Middle frontal gyrus (tissue), 1 donor: ENCODE data around the gene S100A6.
"Not testable (repeated sequence)": the region's sequence is repeated elsewhere in the genome, so short reads cannot be mapped to it uniquely, and the experiment has no call there.

ENCODE experiments used
- DNase-seq: peaks from one replicate; pipeline ENCODE4 v3.0.0-alpha.2; 2015; ENCODE audit warnings: low spot score; ENCODE audit errors: extremely low spot score

Gene S100A6

DNA sequence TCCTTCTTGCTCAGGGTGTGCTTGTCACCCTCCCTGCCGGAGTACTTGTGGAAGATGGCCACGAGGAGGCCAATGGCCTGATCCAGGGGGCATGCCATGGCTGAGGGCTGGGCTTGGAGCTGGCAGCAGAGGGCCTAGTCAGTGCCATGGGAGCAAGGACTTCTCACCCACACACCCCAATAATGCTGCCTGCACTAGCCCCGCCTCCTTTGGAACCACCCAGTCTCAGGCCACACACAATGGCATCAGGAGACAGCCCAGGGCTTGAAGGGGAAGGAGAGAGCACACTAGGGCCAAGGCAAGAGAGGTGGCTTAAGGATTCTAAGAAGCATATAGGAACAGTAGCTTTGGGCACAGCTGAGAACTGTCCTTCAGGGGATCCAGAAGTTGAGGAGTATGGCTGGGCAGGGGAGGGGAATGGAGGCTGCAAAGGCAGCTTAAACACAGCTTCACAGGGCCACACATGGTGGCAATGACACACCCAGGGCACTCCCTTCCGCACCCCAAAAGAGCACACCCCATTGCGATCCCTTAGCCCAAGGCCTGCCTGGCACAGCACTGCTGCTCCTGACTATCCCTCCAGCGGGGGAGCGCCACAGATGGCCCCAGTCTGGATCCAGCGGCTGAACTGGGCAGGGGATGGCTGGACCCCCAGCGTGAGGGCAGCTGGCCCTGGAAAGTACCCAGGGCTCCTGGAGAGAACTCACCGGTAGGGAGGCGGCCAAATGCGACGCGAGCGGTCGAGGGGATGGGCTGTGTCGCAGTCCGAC, at the start of gene S100A6:
Gene S100A6 (minus strand): TSS at position 750 of the 770 bp plus-strand sequence. CDS start 652 bp downstream, at position 98.
- no peak for DNase-seq

DNA sequence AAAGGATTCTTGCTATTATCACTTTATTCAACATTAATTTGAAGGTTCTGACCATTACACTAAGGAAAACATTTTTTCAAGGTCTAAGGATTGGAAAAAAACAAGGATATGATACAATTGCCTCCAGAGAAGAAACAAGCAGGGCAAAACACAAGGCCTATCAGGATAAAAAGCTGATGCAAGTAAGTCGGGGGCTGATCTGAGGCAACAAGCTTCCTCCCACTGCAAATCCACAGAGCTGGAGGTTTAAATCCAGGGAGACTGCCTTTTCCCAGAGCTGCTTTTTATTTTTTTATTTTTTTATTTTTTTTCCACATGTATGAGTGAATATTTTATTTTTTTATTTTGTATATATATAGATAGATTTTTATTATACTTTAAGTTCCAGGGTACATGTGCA, 49.2 kb upstream of the S100A6 start:
- DNase-seq: no peak

DNA sequence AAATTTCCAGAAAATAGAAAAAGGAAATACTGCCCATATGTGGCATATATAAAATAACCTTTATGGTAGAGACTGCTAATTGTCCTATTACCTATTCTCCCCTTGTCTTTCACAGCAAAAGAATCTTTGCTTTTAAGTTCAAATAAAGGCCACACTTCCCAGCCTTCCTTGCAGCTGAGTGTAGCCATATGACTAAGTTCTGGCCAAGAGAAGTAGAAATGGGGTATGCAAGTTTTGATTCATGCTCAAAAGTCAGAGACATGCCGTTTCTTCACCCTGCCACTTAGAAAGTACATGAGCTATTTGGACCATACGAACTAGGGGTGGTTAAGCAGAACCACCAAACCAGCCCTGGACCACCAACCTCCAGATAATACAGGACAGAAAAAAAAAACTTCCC, 48.2 kb upstream of the S100A6 start:
- no peak for DNase-seq

DNA sequence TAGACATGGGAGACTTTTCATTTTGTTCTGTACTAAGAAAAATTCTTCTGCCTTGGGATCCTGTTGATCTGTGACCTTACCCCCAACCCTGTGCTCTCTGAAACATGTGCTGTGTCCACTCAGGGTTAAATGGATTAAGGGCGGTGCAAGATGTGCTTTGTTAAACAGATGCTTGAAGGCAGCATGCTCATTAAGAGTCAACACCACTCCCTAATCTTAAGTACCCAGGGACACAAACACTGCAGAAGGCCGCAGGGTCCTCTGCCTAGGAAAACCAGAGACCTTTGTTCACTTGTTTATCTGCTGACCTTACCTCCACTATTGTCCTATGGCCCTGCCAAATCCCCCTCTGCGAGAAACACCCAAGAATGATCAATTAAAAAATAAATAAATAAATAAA, 47.7 kb upstream of the S100A6 start:
- DNase-seq: not testable (repeated sequence)

DNA sequence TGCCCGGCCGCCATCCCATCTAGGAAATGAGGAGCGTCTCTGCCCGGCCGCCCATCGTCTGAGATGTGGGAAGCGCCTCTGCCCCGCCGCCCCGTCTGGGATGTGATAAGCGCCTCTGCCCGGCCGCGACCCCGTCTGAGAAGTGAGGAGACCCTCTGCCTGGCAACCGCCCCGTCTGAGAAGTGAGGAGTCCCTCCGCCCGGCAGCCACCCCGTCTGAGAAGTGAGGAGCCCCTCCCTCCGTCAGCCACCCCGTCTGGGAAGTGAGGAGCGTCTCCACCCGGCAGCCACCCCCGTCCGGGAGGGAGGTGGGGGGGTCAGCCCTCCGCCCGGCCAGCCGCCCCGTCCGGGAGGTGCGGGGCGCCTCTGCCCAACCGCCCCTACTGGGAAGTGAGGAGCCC, 47.0 kb upstream of the S100A6 start:
- not testable (repeated sequence) for DNase-seq

DNA sequence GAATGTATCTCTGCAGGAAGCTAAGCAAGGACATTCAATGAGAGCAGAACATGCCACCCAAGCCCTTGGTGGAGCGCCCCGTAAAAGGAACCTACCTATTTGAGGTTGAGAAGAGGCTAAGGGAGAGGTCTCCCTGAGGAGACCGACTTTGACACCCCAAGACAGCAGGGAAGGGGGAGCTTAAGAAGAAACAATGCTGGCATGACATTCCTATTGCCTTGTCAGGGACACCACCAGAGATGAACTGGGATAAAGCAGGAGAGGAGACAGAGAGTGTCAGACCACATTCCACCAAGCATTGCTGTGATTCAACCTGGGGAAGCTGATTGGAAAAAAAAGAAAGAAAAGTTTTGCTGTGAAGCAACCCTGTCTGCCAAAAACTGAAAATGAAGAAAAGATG, 43.1 kb upstream of the S100A6 start:
- DNase-seq: no peak

DNA sequence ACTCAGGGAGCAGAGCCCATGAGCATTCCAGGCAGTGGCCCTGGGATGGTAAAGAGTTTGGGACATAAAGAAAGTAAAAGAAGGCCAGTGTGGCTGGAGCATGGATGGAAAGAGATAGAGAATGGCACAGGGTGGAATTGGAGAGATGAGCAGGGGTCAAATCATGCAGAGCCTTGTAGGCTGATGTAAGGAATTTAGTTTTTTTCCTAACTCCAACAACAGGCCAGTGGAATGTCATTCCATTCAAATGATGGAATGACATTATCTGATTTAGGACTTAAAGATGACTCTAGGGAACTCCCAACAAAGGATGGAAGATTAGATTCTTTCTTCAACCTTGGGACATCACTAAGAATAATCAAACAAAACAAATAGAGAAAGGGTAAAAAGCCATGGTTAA, 42.7 kb upstream of the S100A6 start:
- DNase-seq: no peak

DNA sequence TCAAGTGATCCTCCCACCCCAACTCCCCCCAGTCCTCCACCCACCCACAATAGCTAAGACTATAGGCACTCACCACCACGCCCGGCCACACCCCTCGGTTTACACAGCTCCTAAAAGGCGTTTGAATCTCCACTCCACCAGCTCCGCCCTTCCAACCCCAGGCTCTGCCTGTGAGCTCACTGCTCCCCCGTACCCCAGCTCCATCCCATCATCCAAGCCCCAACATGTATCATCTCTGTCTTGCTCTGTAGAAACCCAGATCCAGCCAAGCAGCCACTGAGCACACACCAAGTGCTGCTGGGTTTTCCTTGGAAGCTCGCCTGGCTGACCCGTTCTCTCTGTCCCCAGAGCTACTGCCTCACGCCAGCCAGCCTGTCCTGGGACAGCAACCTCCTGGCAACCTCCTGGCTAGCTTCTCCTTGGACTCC, 41.8 kb upstream of the S100A6 start:
- no peak for DNase-seq

DNA sequence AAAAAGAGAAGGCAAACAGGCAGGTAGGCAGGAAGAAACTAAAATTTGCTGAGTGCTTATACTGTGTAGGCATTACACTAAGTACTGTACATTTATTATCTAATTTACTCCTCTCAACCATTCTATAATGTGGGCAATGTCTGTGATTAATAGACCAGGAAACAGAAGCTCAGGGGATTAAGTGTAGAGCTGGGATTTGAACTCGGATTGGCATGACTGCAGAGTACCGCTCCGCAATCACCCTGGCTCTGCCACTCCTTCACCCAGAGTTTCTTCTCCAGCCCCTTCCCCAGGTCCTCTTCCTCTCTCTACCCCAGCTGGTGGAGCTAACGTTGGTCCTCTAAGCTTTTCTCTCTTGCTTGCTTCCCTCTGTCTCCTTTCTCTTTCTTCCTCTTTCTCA, 41.3 kb upstream of the S100A6 start:
- no peak for DNase-seq

DNA sequence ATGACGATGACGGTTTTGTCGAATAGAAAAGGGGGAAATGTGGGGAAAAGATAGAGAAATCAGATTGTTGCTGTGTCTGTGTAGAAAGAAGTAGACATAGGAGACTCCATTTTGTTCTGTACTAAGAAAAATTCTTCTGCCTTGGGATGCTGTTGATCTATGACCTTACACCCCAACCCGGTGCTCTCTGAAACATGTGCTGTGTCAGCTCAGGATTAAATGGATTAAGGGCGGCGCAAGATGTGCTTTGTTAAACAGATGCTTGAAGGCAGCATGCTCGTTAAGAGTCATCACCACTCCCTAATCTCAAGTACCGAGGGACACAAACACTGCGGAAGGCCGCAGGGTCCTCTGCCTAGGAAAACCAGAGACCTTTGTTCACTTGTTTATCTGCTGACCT, 39.7 kb upstream of the S100A6 start:
- not testable (repeated sequence) for DNase-seq

DNA sequence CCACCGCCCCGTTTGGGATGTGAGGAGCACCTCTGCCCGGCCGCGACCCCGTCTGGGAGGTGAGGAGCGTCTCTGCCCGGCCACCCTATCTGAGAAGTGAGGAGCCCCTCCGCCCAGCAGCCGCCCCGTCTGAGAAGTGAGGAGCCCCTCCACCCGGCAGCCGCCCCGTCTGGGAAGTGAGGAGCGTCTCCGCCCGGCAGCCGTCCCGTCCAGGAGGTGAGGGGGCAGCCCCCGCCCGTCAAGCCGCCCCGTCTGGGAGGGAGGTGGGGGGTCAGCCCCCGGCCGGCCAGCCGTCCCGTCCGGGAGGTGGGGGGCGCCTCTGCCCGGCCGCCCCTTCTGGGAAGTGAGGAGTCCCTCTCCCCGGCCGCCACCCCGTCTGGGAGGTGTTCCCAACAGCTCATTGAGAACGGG, 39.3 kb upstream of the S100A6 start:
- DNase-seq: not testable (repeated sequence)

DNA sequence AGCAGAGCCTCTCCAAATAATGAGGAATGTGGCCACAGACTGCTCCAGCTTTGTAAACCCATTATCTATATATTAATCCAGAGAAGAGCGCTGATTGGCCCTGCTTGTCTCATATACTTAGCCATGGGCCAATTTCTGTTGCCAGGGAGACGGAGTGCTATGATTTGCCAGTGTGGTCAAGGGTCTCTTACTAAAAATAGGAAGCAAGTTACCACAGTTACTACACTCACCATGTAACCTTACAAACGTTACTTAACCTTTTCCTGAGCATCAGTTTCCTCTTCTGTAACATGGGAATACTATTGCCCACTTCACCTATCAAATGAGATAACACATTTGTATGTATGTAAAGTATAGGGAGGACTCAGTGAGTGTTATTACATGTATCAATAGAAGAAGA, 37.6 kb upstream of the S100A6 start:
- DNase-seq: no peak

DNA sequence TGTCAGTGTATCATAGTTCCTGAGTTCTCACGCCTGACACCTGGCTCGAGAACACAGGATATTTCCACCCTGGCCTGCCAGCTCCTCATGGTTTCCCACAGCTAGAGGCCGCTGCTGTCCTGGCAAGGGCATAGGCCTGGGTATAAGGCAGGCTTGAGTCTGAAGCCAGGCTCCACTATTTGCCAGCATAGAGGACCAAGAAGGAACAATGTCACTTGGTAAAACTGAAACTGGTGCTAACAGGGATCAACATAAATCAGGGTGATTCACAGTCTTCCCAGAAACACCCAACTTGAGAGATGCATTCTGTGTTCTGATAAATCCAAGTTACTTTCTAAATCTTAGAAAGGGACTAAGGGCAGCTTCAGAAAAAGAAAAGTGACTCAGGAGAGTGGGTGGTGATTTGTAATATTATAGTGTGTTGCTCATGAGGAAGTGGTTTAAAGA, 36.8 kb upstream of the S100A6 start:
- peak; percentile 58 for DNase-seq

DNA sequence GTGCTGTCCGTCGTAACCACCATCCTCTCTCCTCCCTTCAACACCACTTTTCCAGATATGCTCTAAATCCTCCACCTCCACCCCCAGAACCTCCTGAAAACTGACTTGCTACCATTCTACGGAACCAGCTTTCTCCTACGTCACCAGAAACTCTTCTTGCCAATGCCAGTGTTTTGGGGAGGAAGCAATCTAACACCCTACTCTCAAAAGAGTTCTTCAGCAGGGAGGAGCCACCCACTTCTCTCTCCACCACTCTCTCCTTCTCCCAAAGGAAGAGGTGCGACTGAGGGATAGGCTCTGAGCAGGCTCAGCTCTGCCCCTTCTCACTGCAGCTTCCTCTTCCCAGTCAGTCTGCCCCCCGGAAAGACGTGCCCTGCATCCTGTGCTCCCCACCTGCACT, 35.9 kb upstream of the S100A6 start:
- DNase-seq: peak; percentile 6

DNA sequence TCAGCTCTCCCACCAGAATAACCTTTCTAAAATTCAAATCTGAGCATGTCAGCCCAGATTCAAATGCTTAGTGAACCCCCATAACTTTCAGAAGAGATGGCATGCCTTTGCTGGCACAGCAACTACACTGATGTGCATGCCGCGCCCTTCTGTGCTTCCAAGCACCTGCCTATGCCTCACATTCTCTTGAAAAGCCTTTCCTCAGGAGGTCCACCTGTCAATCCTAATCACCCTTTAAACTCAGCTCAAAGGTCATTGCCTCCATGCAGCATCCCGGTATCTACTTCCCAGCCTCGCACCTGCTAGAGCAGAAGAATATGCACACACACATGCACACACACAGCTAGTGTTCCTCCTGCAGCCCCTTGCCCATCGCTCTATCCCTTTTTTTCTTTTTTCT, 35.1 kb upstream of the S100A6 start:
- DNase-seq: no peak

DNA sequence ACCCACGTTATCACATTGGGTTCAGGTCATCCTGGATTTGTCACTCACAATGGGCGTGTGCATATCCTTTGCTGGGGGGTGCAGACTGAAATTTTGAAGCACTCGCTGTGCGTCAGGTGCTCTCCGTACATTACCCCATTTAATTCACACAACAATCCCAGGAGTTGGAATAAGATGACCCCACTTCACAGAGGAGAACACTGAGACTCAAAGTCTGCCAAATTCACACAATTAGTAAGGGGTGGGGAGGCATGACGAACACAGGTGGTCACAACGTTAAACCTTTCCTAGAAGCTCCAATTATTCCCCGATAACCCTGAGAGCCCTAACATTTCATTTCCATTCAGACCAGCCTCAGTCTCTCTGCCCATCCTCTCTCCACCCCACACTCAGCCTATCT, 33.7 kb upstream of the S100A6 start:
- no peak for DNase-seq

DNA sequence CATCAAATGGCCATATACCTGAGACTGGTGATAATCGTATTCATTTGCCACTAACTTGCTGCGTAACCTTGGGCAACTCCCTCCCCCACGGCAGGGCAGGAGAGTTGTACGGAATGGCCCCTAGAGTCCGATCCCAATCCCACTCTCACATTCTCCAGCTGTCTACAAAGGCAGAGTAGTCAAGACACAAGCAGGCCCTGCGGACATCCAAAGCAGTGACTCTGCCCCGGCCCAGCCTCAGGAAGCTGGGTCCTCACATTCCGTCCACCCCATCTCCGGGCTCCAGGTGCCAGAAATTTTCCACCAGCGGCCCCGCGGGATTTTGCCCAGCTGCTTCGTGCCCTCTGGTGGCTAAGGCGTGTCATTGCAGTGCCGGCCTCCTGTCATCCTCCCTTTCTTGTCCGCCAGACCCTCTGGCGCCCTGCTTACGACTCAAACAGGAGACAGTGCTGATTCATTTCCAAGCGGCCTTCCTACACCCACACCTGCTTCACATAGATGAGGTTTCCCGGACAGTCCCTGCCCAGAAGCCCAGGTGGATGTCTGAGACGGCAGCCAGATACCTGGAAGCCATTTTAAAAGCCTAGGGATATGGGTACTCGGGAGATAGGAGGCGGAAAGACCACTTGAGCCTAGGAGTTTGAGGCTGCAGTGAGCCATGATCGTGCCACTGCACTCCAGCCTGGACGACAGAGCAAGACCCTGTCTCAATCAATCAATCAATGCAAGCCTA, 32.7 kb upstream of the S100A6 start:
- peak; percentile 77 for DNase-seq

DNA sequence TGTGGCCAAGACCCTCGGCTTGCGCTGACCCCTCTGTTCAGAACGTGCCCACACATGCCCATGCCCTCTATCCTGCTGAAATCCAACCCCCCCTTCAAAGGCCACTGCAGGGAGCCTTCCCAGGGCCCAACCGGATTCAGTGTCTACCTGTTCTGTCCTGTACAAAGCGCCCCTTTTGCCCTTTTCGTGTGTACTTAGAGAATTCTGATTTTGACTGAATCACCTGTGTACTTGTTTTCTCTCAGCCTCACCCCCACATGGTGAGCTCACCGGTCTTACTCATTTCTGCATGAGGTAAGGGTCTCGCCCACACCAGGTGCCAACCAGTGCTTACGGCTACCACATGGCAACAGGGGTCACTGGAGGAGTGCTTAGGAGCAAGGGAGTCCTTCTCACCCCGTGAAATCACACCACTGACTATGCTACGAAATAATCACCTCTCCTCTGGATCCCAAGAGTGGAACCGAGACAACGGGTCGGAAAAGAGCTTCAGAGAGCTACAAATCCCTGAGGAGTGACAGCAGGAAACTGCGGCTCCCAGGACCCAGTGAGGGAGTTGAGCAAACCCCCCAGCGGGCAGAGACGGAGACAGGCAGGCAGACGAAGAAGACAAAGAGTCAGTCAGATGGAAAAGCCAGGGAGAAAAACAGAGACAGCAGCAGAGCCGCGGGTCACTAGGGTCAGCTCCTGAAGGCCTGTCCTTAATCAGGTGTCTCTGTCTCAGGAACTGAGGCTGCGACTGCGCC, 32.0 kb upstream of the S100A6 start:
- no peak for DNase-seq

DNA sequence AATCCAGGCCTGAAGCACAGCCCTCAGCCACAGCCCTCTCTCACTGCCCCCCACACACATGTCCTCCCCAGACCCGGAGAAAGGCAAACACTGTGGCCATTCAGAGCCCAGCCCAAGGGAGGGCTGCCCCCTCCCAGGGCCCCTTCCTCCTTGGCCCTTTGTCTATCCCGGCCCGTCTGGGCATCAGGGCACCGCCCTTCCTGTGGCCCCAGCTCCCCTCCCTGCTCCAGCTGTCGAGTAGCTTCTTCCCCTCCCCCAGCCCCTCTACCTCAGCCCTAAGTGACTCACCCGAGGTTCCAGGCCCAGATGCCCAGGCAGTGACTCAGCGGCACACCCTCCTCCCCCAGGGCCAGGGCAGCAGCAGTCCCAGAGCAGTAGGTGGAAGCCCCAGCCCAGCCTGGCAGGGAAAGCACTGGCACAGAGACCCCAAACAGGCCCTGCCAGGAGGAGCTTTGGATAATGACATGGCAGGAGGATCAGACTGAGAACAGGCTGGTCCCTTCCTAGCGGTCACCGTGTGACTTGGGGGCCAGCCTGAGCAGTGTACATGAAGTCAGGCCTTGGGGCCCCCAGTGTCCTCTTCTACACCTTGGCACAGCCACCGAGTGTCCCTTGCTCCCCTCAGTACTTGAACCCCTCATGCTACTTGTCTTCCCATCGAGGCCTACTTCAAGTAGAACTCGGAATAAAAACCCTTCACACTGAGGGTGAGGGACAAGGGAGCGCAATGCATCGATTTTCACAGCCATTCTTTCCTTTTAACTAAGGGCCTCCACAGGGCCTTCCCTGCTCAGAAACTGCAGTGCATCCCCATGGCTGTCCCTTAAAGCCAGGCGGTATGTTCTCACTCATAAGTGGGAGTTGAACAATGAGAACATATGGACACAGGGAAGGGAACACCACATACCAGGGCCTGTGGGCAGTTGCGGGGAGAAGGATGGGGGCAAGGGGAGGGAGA, 30.9 kb upstream of the S100A6 start:
- DNase-seq: no peak

DNA sequence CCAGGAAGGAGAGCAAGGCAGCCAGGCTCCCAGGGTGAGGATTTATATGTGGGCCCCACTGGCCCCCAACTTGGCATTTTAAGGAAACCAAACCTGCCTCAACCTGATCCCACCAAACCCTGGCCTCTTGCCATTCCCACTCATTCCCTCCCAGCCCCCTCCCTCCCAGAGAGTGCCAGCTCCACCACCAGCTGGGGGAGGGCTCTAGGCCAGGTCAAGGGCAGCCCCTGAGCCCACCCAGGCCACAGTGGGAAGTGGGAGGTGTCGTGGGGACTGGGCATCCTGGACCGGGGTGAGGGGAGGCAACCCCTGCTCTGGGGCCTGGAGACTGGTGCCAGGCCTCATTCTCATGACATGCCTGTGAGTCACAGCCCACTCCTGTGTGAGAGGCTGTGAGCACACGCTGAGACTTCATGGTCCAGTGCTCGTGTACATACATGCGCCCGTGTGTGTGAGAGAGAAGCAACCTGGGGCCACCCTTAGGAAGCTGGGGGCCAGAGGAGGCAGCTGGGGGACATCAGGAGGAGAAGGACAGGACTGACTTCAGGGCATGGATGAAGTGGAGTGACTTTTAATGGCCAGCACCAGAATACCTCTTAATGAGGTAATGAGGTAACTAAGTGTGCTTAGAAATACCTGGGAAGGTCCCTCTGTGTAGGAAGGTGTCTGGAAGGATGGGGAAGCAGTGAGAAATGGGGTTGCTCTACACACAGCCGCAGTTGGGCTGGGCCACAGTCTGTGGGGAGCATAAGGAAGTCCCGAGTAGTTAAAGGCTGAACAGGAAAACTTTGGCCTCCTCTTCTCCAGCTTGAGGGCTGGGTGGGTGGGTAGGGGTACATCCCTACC, 30.0 kb upstream of the S100A6 start, which contains the start of gene S100A2:
Gene S100A2 (minus strand): TSS at position 316 of the 846 bp plus-strand sequence. CDS start 1,967 bp downstream, outside the sequence.
- DNase-seq: no peak
